DLD1 (cell line): Measurements from ENCODE around the gene VMAC.

Source experiments
- in situ Hi-C: cut with HindIII; loops from 2 replicates; pipeline ENCODE4 v1.10.0; 2017; ENCODE audit warnings: low sequenced_read_pairs

VMAC gene

DNA sequence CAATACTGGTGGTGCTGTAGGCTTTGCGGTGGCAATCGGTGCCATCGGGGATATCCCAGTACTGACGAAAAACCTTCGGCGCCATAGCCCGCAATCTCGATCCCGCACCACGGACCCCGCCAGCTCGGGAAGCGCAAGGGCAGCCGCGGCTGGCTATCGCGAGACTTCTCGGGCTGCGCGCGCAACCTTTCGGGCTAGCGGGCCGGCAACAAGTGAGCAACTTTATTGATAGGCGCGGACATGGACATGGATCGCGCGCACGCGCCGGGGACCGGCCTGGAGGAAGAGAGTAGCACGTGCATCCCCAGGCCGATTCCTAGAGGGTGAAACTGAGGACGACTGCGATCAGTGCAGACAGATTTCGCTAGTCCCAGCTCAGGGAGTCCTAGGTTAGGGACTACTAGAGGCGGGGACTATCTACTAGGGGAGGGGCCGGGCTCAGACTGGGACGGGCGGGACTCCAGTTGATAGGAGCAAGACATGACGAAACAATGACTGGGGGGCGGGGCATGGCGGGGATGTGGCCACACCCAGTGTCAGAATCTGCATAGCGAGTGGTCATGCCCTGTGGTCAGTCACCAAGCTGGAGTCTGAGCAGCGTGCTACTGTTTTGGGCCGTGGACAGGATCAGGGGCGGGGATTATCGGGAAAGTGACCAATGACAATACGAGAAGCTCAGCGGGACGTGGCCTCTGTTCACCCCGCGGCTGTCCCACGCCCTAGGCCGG is 884 bp upstream of the VMAC start, which contains the start of gene NDUFA11:
Gene NDUFA11, minus strand, starts transcription at position 167 of the 728 bp plus-strand sequence. Its CDS starts 82 bp downstream, at position 85.
- in situ Hi-C loops, result no loop called here

GRCh38 chr19:5905114-5905778 is 574 bp downstream of the VMAC start:
- in situ Hi-C loops, result no loop called here

DNA sequence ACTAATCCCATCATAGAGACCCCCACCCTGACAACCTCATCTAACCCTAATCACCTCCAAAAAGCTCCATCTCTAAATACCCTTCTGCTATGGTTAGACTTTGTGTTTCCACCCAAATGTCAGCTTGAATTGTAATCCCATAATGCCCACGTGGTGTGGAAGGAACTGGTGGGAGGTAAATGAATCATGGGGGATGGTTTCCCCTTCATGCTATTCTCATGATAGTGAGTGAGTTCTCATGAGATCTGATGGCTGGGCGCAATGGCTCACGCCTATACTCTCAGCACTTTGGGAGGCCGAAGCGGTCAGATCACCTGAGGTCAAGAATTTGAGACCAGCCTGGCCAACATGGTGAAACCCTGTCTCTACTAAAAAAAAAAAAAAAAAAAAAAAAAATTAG is 2.6 kb downstream of the VMAC start:
- in situ Hi-C loops, result no loop called here

- in situ Hi-C loops, result no loop called here
Measured at GRCh38 chr19:5908773-5909442, 4.2 kb downstream of the VMAC start.

- in situ Hi-C loops, result no loop called here
Measured at GRCh38 chr19:5910638-5910907, 5.9 kb downstream of the VMAC start.

DNA sequence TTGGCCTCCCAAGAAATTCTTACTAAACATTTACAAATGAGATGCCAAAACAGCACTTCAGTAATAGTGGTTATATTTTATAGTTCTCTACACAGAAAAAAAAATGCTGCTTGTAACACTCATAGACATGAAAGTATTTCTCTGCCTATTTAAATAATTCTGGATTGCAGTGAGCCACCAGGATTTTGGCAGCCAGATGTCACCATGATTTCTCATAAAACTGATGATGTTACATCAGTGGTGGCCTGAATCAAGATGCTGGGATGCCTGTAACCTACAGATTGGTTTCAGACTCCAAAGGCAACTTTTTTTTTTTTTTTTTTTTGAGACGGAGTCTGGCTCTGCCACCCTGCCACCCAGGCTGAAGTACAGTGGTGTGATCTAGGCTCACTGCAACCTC is 6.7 kb downstream of the VMAC start:
- in situ Hi-C loops, result no loop called here

GRCh38 chr19:5913739-5914357 is 9.2 kb downstream of the VMAC start, which contains the start of gene CAPS:
Gene CAPS, plus strand, starts transcription at chr19:5914254. Its CDS starts 153 bp downstream, at chr19:5914407.
- in situ Hi-C loops, result no loop called here

GRCh38 chr19:5914358-5914774 is 9.7 kb downstream of the VMAC start:
- in situ Hi-C loops, result no loop called here

GRCh38 chr19:5914946-5915781 is 10.5 kb downstream of the VMAC start:
- in situ Hi-C loops, result no loop called here

GRCh38 chr19:5915782-5916165 is 11.1 kb downstream of the VMAC start:
- in situ Hi-C loops, result no loop called here

DNA sequence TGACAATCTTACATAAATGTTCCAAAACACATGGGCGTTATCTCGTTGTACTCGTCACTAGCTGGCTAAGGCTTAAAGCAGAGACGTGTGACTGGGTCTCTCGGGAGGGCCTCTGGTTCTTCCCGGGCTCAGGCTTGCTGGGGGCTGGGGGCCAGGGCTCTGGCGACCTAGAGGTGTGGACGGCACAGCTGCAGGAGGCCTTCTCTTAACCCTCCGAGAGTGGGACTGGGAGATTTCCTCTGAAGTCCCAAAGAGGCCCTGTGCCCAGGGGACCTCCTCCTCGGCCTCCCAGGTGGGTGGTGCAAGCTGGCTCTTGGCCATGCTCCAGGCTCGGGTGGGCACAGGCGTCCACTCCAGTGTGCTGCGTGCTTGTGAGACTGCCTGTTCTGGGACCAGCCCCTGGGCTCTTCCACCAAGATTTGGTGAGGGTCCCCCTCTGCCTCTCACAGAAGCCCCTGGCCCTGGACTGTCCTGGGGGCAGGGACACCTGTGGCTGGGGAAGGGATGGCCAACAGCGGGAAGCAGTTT is 11.6 kb downstream of the VMAC start:
- in situ Hi-C loops, result no loop called here

DNA sequence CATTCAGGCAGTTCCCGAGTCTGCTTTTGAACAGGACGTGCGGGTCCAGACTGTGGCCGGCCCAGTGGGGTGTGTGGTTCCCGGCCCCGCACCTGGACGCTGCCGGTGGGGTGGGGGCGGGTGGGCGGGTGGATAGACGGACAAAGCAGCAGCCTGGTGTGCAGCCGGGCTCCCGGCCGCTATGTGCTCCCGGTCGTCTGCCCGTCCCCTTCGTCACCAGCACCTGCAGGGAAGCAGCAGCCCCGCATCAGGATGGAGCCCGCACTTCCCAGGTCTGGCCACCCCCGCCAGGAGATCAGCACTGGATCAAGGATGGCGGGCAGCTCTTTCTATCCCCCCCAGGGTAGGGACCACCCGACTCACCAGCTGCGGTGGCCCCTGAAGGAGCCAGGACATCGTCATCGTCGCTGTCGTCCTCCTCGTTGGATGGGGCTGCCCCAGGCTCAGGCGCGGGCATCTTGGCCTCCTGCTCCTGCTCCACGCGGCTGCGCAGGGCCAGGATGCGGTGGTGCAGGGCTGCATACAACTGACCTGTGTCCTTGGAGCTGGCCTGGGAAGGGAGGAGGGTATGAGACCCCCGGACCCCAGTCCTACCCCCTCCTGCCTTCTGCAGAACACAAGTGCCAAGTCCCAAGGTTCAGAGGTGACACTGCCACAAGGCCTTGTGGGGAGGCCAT is 12.9 kb downstream of the VMAC start:
- in situ Hi-C loops, result no loop called here

- in situ Hi-C loops, result no loop called here
Measured at GRCh38 chr19:5918463-5919079, 13.9 kb downstream of the VMAC start.

DNA sequence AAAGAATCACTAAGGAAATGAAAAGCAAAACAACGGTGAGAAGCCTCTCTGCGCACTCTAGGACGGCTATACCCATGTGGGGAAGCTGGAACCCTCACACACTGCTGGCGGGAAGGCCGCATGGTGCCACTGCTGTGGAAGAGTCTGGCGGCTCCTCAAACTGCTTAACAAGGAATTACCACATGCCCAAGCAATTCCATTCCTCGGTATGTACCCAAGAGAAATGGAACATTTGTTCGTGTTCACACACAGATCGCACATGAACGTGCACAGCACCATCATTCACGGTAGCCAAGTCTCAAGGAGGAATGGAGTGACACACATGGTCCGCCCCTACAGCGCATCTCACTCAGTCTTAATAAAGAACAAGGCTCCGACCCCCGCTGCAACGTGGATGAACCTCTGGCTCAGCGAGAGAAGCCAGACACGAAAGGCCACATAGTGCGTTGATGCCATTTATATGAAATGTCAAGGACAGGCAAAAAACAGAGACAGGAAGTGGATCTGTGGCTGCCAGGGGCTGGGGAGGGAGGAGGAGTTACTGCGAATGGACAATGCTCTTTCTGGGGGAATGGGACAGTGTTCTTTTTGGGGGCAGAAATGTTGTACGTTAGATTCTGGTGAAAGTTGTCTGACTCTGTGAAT is 17.0 kb downstream of the VMAC start:
- in situ Hi-C loops, result no loop called here

DNA sequence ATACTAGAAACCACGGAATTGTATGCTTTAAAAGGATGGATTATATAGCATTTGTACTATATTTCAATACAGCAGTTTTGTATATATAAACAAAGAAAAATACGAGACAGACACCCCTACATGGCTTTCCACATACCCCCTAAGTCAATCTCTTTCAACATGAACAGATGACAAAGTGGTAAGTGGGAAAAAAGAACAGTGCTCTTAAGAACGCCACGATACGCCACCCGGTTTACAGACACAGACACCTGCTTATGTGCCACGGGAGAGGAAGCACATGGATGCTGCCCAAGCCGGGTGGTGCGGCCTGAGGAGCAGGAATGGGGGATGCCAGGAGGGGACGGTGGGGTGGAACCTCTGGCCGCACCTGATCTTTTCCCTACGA is 17.5 kb downstream of the VMAC start:
- in situ Hi-C loops, result no loop called here

- in situ Hi-C loops, result no loop called here
Measured at GRCh38 chr19:5923356-5923755, 18.7 kb downstream of the VMAC start.

- in situ Hi-C loops, result no loop called here
Measured at GRCh38 chr19:5925830-5926427, 21.3 kb downstream of the VMAC start.

GRCh38 chr19:5926641-5927440 is 22.2 kb downstream of the VMAC start:
- in situ Hi-C loops, result no loop called here
